SU-DHL-6 (cell line): ENCODE data around the gene CLDN12.

ENCODE experiments used
- EZH2phosphoT487 ChIP-seq: fragments of 200-600 bp; sonication (generic), shearing (Covaris generic); conservative IDR thresholded peaks from 2 replicates; pipeline ENCODE4 v1.6.1; 2018; ENCODE audit warnings: mild to moderate bottlenecking, antibody characterized with exemption, low read length, moderate library complexity, mixed read lengths
- TF ChIP-seq, protein P1 (sequence below): fragments of 200-600 bp; sonication (generic); IDR thresholded peaks from one replicate; pipeline ENCODE4 v1.5.1; 2017; ENCODE audit warnings: antibody characterized with exemption, mild to moderate bottlenecking, low read length, moderate library complexity; ENCODE audit not compliant: insufficient read depth, poor library complexity, severe bottlenecking

DNA sequence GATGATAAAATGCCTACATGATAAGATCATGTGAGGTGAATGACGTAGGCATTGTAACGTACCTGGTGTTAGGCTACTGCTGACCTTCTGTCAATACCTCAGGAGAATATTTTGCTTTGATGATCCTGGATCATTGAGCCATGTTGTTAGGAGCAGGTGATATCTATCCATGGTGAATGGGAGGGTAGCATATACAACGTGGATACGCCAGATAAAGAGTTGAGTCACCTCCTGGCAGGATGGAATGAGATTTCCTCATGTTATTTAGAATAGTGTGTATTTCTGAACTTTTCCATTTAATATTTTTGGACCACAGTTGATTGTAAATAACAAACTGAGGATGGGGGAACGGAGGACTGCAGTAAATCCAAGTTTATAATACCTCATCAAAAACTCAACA is 11.8 kb upstream of the CLDN12 start:
- TF ChIP-seq, protein P1, sequence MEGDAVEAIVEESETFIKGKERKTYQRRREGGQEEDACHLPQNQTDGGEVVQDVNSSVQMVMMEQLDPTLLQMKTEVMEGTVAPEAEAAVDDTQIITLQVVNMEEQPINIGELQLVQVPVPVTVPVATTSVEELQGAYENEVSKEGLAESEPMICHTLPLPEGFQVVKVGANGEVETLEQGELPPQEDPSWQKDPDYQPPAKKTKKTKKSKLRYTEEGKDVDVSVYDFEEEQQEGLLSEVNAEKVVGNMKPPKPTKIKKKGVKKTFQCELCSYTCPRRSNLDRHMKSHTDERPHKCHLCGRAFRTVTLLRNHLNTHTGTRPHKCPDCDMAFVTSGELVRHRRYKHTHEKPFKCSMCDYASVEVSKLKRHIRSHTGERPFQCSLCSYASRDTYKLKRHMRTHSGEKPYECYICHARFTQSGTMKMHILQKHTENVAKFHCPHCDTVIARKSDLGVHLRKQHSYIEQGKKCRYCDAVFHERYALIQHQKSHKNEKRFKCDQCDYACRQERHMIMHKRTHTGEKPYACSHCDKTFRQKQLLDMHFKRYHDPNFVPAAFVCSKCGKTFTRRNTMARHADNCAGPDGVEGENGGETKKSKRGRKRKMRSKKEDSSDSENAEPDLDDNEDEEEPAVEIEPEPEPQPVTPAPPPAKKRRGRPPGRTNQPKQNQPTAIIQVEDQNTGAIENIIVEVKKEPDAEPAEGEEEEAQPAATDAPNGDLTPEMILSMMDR, result no peak
- TF ChIP-seq EZH2phosphoT487, result no peak
